ENCODE measurements around the gene NAV2.

The NAV2 gene

GRCh38 chr11:19788435-19788834 lies 75.8 kb downstream of the NAV2 start:
- no peak overlapping the region for H3K4me3 ChIP-seq (ENCODE audit: low read length)
- DNase-seq (ENCODE audit: low read depth) = no peak
- TF ChIP-seq CTCF (conservative IDR thresholded peaks at IDR 0.05; ENCODE audit: low read depth, low read length) = no peak

GRCh38 chr11:19789245-19789644 lies 76.6 kb downstream of the NAV2 start:
- DNase-seq (ENCODE audit: low read depth) = no peak
- no peak for TF ChIP-seq CTCF (conservative IDR thresholded peaks at IDR 0.05; ENCODE audit: low read depth, low read length)

GRCh38 chr11:19789835-19790710 lies 77.4 kb downstream of the NAV2 start:
- TF ChIP-seq CTCF (conservative IDR thresholded peaks at IDR 0.05; ENCODE audit: low read depth, low read length) = no peak
- H3K4me3 ChIP-seq (ENCODE audit: low read length) = no peak overlapping the region
- no peak for DNase-seq (ENCODE audit: low read depth)

More at GRCh38 chr11:19789245-19789644, 76.6 kb downstream of the NAV2 start:
- no peak overlapping the region for H3K4me3 ChIP-seq (ENCODE audit: low read length)

GRCh38 chr11:19790831-19791552 lies 78.4 kb downstream of the NAV2 start:
- no peak for DNase-seq (ENCODE audit: low read depth)
- H3K4me3 ChIP-seq (ENCODE audit: low read length) = no peak overlapping the region
- TF ChIP-seq CTCF (conservative IDR thresholded peaks at IDR 0.05; ENCODE audit: low read depth, low read length) = no peak

GRCh38 chr11:19792510-19792909 lies 79.9 kb downstream of the NAV2 start:
- H3K4me3 ChIP-seq (ENCODE audit: low read length) = no peak overlapping the region
- no peak for TF ChIP-seq CTCF (conservative IDR thresholded peaks at IDR 0.05; ENCODE audit: low read depth, low read length)
- DNase-seq (ENCODE audit: low read depth) = no peak

GRCh38 chr11:19793326-19793725 lies 80.7 kb downstream of the NAV2 start:
- no peak for TF ChIP-seq CTCF (conservative IDR thresholded peaks at IDR 0.05; ENCODE audit: low read depth, low read length)
- no peak for DNase-seq (ENCODE audit: low read depth)
- H3K4me3 ChIP-seq (ENCODE audit: low read length) = no peak overlapping the region
